ENCODE data around the gene BTN1A1. TPM values are rescaled to one million over a fixed set of nuclear protein-coding genes. Genes with fewer than 3 reads are reported as not detected.

Gene BTN1A1
- total RNA-seq, 4 donors from 2014 or later = not detected

DNA sequence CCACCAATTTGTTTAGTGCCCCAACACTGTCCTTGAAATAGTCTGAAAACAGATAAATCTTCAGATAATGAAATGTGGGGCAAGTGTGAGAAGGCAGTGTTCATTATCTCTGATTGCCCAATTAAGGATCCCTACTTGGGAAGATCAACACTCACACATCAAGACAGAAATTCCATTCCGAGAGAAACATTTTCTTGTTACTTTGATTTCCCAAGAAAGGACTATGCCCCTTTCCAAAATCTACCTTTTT lies 54.3 kb downstream of the BTN1A1 start:
- intact Hi-C loops (cut with DNase I; ENCODE audit: low total_unique reads) = no loop called here
- DNase-seq (ENCODE audit: low spot score in 2 of 2) = no peak
- no peak overlapping the region for H3K4me3 ChIP-seq (ENCODE audit: low read depth, poor library complexity, severe bottlenecking)
- no peak for TF ChIP-seq POLR2A (IDR thresholded peaks at IDR 0.05)
- 25% methylated on average over 1 of the region's 1 CpG for WGBS, 2 donors

DNA sequence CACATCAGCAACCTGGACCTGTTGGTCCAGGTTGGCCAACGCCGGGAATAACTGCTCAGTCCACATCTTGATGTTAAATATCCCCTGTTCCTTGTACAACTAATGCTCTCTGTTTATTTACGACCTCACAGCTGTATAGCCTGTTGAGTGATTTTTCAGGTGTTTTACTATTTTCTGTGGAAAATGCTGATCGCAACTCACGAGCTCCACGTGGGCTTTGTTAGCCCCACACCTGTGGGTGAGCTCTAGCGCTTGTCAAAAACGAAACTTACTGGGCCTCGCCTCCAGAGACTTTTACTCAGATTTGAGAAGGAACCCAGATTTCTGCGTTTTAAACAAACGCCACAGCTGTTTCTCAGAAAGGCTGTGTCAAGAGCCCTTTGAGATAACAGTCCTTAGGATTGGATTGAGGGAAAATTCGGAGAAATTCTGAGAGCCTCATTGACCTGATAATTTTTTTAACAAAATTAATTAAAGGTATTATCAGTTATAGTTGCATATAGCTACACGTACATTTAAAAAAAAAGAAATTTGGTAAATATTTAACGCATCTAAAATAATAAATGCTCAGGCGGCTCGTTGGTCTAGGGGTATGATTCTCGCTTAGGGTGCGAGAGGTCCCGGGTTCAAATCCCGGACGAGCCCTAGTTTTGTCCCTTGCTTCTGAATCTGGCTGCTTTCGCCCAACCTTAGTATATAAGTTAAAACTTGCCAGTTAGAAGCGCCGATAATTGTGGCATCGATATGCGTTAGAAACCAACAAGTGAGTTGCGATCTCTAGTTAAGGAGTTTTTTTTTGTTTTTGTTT lies 54.8 kb downstream of the BTN1A1 start:
- no peak overlapping the region for H3K4me3 ChIP-seq (ENCODE audit: low read depth, poor library complexity, severe bottlenecking)
- 14 to 24% methylated on average over 27 of the region's 27 CpGs for WGBS, 2 donors
- intact Hi-C loops (cut with DNase I; ENCODE audit: low total_unique reads) = no loop called here
- no peak for DNase-seq (ENCODE audit: low spot score in 2 of 2)
- no peak for TF ChIP-seq POLR2A (IDR thresholded peaks at IDR 0.05)
- TF ChIP-seq, protein P1, sequence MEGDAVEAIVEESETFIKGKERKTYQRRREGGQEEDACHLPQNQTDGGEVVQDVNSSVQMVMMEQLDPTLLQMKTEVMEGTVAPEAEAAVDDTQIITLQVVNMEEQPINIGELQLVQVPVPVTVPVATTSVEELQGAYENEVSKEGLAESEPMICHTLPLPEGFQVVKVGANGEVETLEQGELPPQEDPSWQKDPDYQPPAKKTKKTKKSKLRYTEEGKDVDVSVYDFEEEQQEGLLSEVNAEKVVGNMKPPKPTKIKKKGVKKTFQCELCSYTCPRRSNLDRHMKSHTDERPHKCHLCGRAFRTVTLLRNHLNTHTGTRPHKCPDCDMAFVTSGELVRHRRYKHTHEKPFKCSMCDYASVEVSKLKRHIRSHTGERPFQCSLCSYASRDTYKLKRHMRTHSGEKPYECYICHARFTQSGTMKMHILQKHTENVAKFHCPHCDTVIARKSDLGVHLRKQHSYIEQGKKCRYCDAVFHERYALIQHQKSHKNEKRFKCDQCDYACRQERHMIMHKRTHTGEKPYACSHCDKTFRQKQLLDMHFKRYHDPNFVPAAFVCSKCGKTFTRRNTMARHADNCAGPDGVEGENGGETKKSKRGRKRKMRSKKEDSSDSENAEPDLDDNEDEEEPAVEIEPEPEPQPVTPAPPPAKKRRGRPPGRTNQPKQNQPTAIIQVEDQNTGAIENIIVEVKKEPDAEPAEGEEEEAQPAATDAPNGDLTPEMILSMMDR (IDR thresholded peaks at IDR 0.05) = no peak

DNA sequence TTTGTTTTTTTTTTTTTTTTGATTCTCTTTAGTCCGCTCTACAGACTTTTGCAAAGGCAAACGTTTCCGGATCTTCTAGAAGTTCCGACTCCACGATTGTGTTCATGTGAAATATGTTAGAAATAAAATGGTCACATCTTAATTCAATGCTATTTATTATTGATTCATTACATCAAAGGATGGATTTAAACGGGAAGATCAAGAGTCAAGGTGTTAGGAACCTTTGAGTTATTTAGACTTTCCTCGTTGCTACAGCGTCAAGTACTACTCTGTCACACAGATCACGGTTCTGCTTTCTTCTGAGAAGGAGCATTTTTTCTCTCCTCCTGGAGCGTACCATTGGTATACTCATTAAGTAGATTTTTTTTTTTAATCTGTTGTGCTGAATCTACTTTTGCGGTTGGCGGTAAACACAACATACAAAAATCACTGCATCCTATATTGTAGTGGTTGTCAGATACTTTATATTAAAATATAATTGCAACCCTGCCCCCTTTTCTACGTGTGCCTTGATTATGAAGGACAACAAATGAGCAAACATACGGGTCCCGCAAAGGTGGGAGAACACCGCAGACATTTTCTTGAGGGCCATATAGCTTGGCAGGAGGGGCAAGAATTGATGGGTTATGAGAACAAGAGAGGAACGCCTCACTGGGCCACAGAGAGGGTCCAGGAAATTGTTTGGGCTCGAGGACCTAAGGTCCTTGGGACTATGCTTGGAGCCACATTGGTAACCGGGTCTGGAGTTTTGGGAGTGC lies 55.6 kb downstream of the BTN1A1 start:
- TF ChIP-seq, protein P1 (IDR thresholded peaks at IDR 0.05) = no peak
- no peak for TF ChIP-seq POLR2A (IDR thresholded peaks at IDR 0.05)
- no peak overlapping the region for H3K4me3 ChIP-seq (ENCODE audit: low read depth, poor library complexity, severe bottlenecking)
- WGBS, 2 donors = 49 to 55% methylated on average over 19 of the region's 19 CpGs
- intact Hi-C loops (cut with DNase I; ENCODE audit: low total_unique reads) = no loop called here
- DNase-seq (ENCODE audit: low spot score in 2 of 2) = no peak

DNA sequence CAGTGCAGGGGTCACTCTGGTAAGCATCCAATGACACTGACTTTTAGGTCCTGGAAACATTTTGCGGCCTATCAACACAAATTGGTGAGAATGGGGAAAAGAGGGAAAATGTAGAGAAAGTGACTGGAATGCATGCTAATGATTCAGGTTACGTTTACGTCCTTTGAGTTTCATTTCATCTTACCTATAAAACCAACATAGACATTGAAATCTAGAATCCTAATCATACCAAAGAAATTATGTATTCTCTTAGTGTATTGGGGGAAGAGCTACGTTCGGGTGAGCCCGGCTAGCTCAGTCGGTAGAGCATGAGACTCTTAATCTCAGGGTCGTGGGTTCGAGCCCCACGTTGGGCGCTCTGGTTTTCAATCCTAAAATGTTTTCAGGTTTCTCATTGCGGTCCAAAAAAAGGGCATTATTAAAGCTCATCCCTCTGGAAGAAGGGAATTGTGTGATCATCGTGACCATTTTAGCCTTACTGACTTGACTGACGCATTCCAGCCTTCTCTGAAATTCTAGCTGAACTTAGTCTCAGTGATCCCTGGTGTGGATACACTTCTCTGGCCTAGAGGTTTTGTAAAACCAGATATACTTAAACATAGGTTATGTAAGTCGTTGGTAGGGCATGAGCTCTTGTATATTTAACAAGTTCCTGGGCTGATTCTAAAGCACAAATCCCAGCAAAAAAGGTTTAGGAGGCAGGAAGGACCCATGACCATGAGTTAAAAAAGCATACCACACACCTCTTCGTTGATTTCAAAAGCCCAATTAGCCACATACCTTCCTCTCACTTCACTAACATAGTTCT lies 56.4 kb downstream of the BTN1A1 start:
- WGBS, 2 donors = 35 to 41% methylated on average over 16 of the region's 16 CpGs
- no peak overlapping the region for H3K4me3 ChIP-seq (ENCODE audit: low read depth, poor library complexity, severe bottlenecking)
- DNase-seq (ENCODE audit: low spot score in 2 of 2) = no peak
- TF ChIP-seq, protein P1 (IDR thresholded peaks at IDR 0.05) = no peak
- TF ChIP-seq POLR2A (IDR thresholded peaks at IDR 0.05) = no peak
- intact Hi-C loops (cut with DNase I; ENCODE audit: low total_unique reads) = no loop called here

Other genes starting within 250 kb of the BTN1A1 start
- 10 to 100 TPM in 3 of 4 donors, 1 to 10 TPM in 1; 9.9 to 26.8 (median 18.5) TPM for gene BTN3A2, start 135.1 kb upstream of the BTN1A1 start, total RNA-seq
- gene BTN2A2, start 117.2 kb upstream of the BTN1A1 start, total RNA-seq = 10 to 100 TPM in 2 of 4 donors, 1 to 10 TPM in 2; 8.0 to 14.4 (median 10.2) TPM
- 10 to 100 TPM; 10.4 to 17.7 (median 15.1) TPM for gene BTN3A1, start 98.0 kb upstream of the BTN1A1 start, total RNA-seq
- 10 to 100 TPM in 2 of 4 donors, 1 to 10 TPM in 2; 4.5 to 16.7 (median 11.3) TPM for gene BTN3A3, start 59.8 kb upstream of the BTN1A1 start, total RNA-seq
- 10 to 100 TPM in 3 of 4 donors, 1 to 10 TPM in 1; 9.9 to 16.4 (median 12.0) TPM for gene BTN2A1, start 42.3 kb upstream of the BTN1A1 start, total RNA-seq
- gene HMGN4, start 38.1 kb downstream of the BTN1A1 start, total RNA-seq = 10 to 100 TPM; 27.1 to 43.0 (median 39.2) TPM
- gene ABT1, start 96.7 kb downstream of the BTN1A1 start, total RNA-seq = 10 to 100 TPM; 22.0 to 25.7 (median 24.2) TPM
- 10 to 100 TPM in 1 of 4 donors, 1 to 10 TPM in 3; 9.0 to 23.4 (median 9.2) TPM for gene ZNF322, start 159.4 kb downstream of the BTN1A1 start, total RNA-seq

Measured in lower leg skin (tissue), 4 donors.